ENCODE data around the gene COL16A1.

GRCh38 chr1:31661856-31662255, 42.0 kb downstream of the COL16A1 start:
- TF ChIP-seq CTCF (IDR thresholded peaks at IDR 0.05; ENCODE audit: low read depth, low read length, poor library complexity, severe bottlenecking) (no peak), EZH2phosphoT487 (IDR thresholded peaks at IDR 0.05; ENCODE audit: borderline replicate concordance, low read length) (no peak)

Data from DOHH2 (cell line).